ENCODE results near the gene DHRS4.
"Not testable (repeated sequence)": the region's sequence is repeated elsewhere in the genome, so short reads cannot be mapped to it uniquely, and the experiment has no call there.

The DHRS4 gene

GRCh38 chr14:23974041-23974440 lies 20.5 kb downstream of the DHRS4 start:
- not testable (repeated sequence) for H2AFZ ChIP-seq (ENCODE audit: low read depth, low read length, severe bottlenecking); H3K27ac ChIP-seq (ENCODE audit: low read depth, low read length)

DNA sequence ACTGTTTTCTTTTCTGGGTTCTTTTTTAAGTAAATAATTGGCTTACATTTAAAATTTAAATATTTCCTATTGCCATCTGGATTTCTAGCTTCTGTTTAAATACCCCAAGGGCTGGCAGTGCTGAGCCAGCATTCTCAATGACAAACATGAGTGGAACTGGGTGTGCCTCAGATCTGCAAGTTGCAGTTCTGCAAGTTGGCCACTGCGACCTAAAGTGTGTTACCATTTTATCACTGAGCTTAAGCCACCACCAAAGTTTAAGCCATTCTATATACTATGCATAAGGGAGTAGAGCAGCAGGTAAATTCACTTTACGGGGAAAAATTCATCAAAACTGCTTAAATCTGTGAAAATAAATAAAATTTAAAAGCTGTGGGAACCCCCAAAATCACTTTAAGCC lies 23.6 kb downstream of the DHRS4 start:
- not testable (repeated sequence) for H3K36me3 ChIP-seq (ENCODE audit: low read length); H4K20me1 ChIP-seq (ENCODE audit: low read depth, low read length); H3K4me3 ChIP-seq (ENCODE audit: insufficient read depth, low read length, poor library complexity, severe bottlenecking); H3K79me2 ChIP-seq (ENCODE audit: insufficient read depth, low read length); H3K4me2 ChIP-seq (ENCODE audit: low read depth, low read length, poor library complexity, severe bottlenecking); H3K9me2 ChIP-seq (replicated peaks; ENCODE audit: insufficient read depth, low read length); H3K9ac ChIP-seq (ENCODE audit: low read length); H3K27ac ChIP-seq (ENCODE audit: low read depth, low read length); H3K9me3 ChIP-seq (ENCODE audit: insufficient read depth, low read length); H3F3A ChIP-seq (ENCODE audit: insufficient read depth); H3K27me3 ChIP-seq (ENCODE audit: low read length); H2AFZ ChIP-seq (ENCODE audit: low read depth, low read length, severe bottlenecking)

More at GRCh38 chr14:23974041-23974440, 20.5 kb downstream of the DHRS4 start:
- not testable (repeated sequence) for H3K27me3 ChIP-seq (ENCODE audit: low read length); H3K9ac ChIP-seq (ENCODE audit: low read length); H4K20me1 ChIP-seq (ENCODE audit: low read depth, low read length); H3K79me2 ChIP-seq (ENCODE audit: insufficient read depth, low read length); H3K9me2 ChIP-seq (replicated peaks; ENCODE audit: insufficient read depth, low read length); H3K9me3 ChIP-seq (ENCODE audit: insufficient read depth, low read length); H3K36me3 ChIP-seq (ENCODE audit: low read length); H3K4me3 ChIP-seq (ENCODE audit: insufficient read depth, low read length, poor library complexity, severe bottlenecking); H3K4me2 ChIP-seq (ENCODE audit: low read depth, low read length, poor library complexity, severe bottlenecking); H3F3A ChIP-seq (ENCODE audit: insufficient read depth)

DNA sequence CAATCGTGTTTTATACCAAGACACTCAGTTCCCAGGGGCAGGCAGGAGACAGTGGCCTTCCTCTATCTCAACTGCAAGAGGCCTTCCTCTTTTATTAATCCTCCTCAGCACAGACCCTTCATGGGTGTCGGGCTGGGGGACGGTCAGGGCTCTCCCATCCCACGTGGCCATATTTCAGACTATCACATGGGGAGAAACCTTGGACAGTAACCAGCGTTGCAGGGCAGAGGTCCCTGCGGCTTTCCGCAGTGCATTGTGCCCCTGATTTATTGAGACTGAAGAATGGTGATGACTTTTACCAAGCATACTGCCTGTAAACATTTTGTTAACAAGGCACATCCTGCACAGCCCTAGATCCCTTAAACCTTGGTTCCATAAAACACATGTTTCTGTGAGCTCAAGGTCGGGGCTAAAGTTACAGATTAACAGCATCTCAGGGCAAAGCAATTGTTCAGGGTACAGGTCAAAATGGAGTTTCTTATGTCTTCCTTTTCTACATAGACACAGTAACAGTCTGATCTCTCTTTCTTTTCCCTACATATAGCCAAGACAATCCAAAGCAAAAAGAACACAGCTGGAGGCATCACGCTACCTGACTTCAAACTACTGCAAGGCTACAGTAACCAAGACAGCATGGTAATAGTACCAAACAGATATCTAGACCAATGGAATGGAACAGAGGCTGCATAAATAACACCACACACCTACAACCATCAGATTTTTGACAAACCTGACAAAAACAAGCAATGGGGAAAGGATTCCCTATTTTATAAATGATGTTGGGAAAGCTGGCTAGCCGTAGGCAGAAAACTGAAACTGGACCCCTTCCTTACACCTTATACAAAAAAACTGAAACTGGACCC lies 28.6 kb downstream of the DHRS4 start:
- H2AFZ ChIP-seq (ENCODE audit: low read depth, low read length, severe bottlenecking); H3K36me3 ChIP-seq (ENCODE audit: low read length); H3K79me2 ChIP-seq (ENCODE audit: insufficient read depth, low read length); H3K4me2 ChIP-seq (ENCODE audit: low read depth, low read length, poor library complexity, severe bottlenecking); H3K4me3 ChIP-seq (ENCODE audit: insufficient read depth, low read length, poor library complexity, severe bottlenecking); H3F3A ChIP-seq (ENCODE audit: insufficient read depth); H4K20me1 ChIP-seq (ENCODE audit: low read depth, low read length); H3K9me2 ChIP-seq (replicated peaks; ENCODE audit: insufficient read depth, low read length); H3K9ac ChIP-seq (ENCODE audit: low read length); H3K27ac ChIP-seq (ENCODE audit: low read depth, low read length); H3K9me3 ChIP-seq (ENCODE audit: insufficient read depth, low read length); H3K27me3 ChIP-seq (ENCODE audit: low read length): not testable (repeated sequence)

- Histone ChIP-seq H3K27ac (ENCODE audit: low read depth, low read length) (no peak overlapping the region), H3K9me2 (replicated peaks; ENCODE audit: insufficient read depth, low read length) (no peaks in the 10 kb centered on the region), H3K79me2 (ENCODE audit: insufficient read depth, low read length) (no peaks in the 10 kb centered on the region), H2AFZ (ENCODE audit: low read depth, low read length, severe bottlenecking) (no peak overlapping the region), H3F3A (ENCODE audit: insufficient read depth) (no peaks in the 10 kb centered on the region), H3K4me2 (ENCODE audit: low read depth, low read length, poor library complexity, severe bottlenecking) (no peak overlapping the region), H4K20me1 (ENCODE audit: low read depth, low read length) (no peaks in the 10 kb centered on the region), H3K27me3 (ENCODE audit: low read length) (no peaks in the 10 kb centered on the region), H3K36me3 (ENCODE audit: low read length) (no peaks in the 10 kb centered on the region), H3K9me3 (ENCODE audit: insufficient read depth, low read length) (no peaks in the 10 kb centered on the region), H3K4me3 (ENCODE audit: insufficient read depth, low read length, poor library complexity, severe bottlenecking) (no peak overlapping the region), H3K9ac (ENCODE audit: low read length) (no peak overlapping the region)
- TF ChIP-seq, protein P1, sequence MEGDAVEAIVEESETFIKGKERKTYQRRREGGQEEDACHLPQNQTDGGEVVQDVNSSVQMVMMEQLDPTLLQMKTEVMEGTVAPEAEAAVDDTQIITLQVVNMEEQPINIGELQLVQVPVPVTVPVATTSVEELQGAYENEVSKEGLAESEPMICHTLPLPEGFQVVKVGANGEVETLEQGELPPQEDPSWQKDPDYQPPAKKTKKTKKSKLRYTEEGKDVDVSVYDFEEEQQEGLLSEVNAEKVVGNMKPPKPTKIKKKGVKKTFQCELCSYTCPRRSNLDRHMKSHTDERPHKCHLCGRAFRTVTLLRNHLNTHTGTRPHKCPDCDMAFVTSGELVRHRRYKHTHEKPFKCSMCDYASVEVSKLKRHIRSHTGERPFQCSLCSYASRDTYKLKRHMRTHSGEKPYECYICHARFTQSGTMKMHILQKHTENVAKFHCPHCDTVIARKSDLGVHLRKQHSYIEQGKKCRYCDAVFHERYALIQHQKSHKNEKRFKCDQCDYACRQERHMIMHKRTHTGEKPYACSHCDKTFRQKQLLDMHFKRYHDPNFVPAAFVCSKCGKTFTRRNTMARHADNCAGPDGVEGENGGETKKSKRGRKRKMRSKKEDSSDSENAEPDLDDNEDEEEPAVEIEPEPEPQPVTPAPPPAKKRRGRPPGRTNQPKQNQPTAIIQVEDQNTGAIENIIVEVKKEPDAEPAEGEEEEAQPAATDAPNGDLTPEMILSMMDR (IDR thresholded peaks at IDR 0.05; ENCODE audit: insufficient read depth, low read length, poor library complexity, severe bottlenecking): no peak
- no peak for TF ChIP-seq EZH2phosphoT487 (conservative IDR thresholded peaks at IDR 0.05; ENCODE audit: low read length)
Observed at GRCh38 chr14:23984891-23985602, 31.5 kb downstream of the DHRS4 start.

DNA sequence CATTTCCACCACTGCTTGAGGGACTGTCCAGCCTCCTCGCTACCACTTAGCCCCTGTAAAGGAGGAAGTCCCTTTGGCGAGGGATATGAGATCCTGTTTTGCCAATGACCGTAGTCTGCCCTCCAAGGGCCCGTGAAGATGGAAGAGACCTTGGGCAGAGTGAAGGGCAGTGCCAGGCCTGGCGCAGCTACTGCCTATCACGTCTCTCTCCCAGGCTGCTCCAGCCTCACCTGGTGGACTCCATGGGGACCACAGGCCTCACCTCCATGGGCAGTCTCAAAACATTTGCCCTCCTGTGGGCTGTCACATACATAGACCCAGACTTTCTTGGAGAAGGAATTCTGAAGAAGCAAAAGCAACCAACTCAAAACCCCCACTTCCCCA lies 34.6 kb downstream of the DHRS4 start:
- not testable (repeated sequence) for H3K36me3 ChIP-seq (ENCODE audit: low read length); H2AFZ ChIP-seq (ENCODE audit: low read depth, low read length, severe bottlenecking); H3K27ac ChIP-seq (ENCODE audit: low read depth, low read length); H3K4me3 ChIP-seq (ENCODE audit: insufficient read depth, low read length, poor library complexity, severe bottlenecking); H3K9me3 ChIP-seq (ENCODE audit: insufficient read depth, low read length); H4K20me1 ChIP-seq (ENCODE audit: low read depth, low read length); H3K79me2 ChIP-seq (ENCODE audit: insufficient read depth, low read length); H3K9me2 ChIP-seq (replicated peaks; ENCODE audit: insufficient read depth, low read length); H3K9ac ChIP-seq (ENCODE audit: low read length); H3F3A ChIP-seq (ENCODE audit: insufficient read depth); H3K27me3 ChIP-seq (ENCODE audit: low read length)
- H3K4me2 ChIP-seq (ENCODE audit: low read depth, low read length, poor library complexity, severe bottlenecking): peak overlapping the region; percentile 38

GRCh38 chr14:23988607-23989363 lies 35.2 kb downstream of the DHRS4 start, which contains the start of gene DHRS4L2:
TSS of gene DHRS4L2 (plus strand) at chr14:23988929. CDS start at chr14:23988948, 19 bp downstream.
- not testable (repeated sequence) for H3K9me3 ChIP-seq (ENCODE audit: insufficient read depth, low read length); H3K27me3 ChIP-seq (ENCODE audit: low read length); H3K79me2 ChIP-seq (ENCODE audit: insufficient read depth, low read length); H3K36me3 ChIP-seq (ENCODE audit: low read length); H3K27ac ChIP-seq (ENCODE audit: low read depth, low read length); H3F3A ChIP-seq (ENCODE audit: insufficient read depth); H3K9me2 ChIP-seq (replicated peaks; ENCODE audit: insufficient read depth, low read length); H2AFZ ChIP-seq (ENCODE audit: low read depth, low read length, severe bottlenecking); H4K20me1 ChIP-seq (ENCODE audit: low read depth, low read length)
- Histone ChIP-seq H3K4me2 (ENCODE audit: low read depth, low read length, poor library complexity, severe bottlenecking) (peak within 1 kb of the TSS; percentile 38), H3K9ac (ENCODE audit: low read length) (peak within 1 kb of the TSS; percentile 38; the same call in 1 of the 2 replicates), H3K4me3 (ENCODE audit: insufficient read depth, low read length, poor library complexity, severe bottlenecking) (peak within 1 kb of the TSS; percentile 11)

All from SU-DHL-6 (cell line).